Hepatocyte (in vitro differentiated cells): Measurements from ENCODE around the gene LIMA1.

ENCODE experiments used
- EZH2 ChIP-seq: fragments of 200-600 bp; sonication (generic); IDR thresholded peaks from 2 replicates; pipeline ENCODE4 v1.6.1; 2016; ENCODE audit warnings: antibody characterized with exemption, mild to moderate bottlenecking, borderline replicate concordance
- EZH2phosphoT487 ChIP-seq: fragments of 200-600 bp; sonication (generic); IDR thresholded peaks from one replicate; pipeline ENCODE4 v1.6.1; 2018; ENCODE audit warnings: antibody characterized with exemption, mild to moderate bottlenecking, low read depth, moderate library complexity; ENCODE audit not compliant: unreplicated experiment, severe bottlenecking
- TF ChIP-seq, protein P1 (sequence below): fragments of 200-600 bp; sonication (generic); IDR thresholded peaks from 2 replicates; pipeline ENCODE4 v1.5.1; 2016; ENCODE audit warnings: antibody characterized with exemption, mild to moderate bottlenecking; ENCODE audit not compliant: poor library complexity

DNA sequence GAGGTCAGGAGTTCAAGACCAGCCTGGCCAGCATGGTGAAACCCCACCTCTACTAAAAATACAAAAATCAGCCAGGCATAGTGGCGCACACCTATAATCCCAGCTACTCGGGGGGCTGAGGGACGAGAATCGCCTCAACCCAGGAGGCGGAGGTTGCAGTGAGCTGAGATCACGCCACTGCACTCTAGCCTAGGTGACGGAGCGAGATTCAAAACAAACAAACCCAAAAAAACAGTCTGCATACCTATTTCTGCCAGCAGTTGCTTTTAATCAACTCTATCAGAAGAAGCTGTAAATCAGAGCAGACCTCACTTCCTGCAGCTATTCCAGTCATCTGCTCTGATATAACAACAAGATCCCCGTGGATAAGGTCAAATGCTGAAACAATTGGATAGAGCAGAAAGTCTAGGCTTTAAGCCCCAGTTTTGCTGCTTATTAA is 50.5 kb downstream of the LIMA1 start:
- TF ChIP-seq EZH2phosphoT487 (no peak), EZH2 (no peak)
- TF ChIP-seq, protein P1, sequence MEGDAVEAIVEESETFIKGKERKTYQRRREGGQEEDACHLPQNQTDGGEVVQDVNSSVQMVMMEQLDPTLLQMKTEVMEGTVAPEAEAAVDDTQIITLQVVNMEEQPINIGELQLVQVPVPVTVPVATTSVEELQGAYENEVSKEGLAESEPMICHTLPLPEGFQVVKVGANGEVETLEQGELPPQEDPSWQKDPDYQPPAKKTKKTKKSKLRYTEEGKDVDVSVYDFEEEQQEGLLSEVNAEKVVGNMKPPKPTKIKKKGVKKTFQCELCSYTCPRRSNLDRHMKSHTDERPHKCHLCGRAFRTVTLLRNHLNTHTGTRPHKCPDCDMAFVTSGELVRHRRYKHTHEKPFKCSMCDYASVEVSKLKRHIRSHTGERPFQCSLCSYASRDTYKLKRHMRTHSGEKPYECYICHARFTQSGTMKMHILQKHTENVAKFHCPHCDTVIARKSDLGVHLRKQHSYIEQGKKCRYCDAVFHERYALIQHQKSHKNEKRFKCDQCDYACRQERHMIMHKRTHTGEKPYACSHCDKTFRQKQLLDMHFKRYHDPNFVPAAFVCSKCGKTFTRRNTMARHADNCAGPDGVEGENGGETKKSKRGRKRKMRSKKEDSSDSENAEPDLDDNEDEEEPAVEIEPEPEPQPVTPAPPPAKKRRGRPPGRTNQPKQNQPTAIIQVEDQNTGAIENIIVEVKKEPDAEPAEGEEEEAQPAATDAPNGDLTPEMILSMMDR: no peak
